GM12864 (cell line): ENCODE data around the gene CEP72.
"Not testable (repeated sequence)": the region's sequence is repeated elsewhere in the genome, so short reads cannot be mapped to it uniquely, and the experiment has no call there.

ENCODE experiments used
- DNase-seq: peaks from one replicate; pipeline ENCODE4 v3.0.0-alpha.2; 2011; ENCODE audit warnings: low read depth
- H3K4me3 ChIP-seq: 2 replicates; pipeline ENCODE4 v1.5.1; 2011; ENCODE audit warnings: mild to moderate bottlenecking, low read depth, low read length, control low read depth

Gene CEP72

GRCh38 chr5:696753-697702 is 84.9 kb downstream of the CEP72 start:
- not testable (repeated sequence) for H3K4me3 ChIP-seq, DNase-seq
